HepG2 (cell line): ENCODE results near the gene DGCR6L. TPM values are rescaled to one million over a fixed set of nuclear protein-coding genes. Genes with fewer than 3 reads are reported as not detected.
"Not testable (repeated sequence)": the region's sequence is repeated elsewhere in the genome, so short reads cannot be mapped to it uniquely, and the experiment has no call there.

Experiments
- ATAC-seq: fragments of 200-7000 bp; cut with Tn5 transposase; 3 replicates; pipeline ENCODE4 v1.9.1; 2020; ENCODE audit warnings: mild to moderate bottlenecking, moderate library complexity
- BruUV-seq: library from RNA; stranded (reverse); fragments of 400-500 nt; replicated peaks from 2 replicates; lab custom pipeline; 2021; lab: Mats Ljungman, UMichigan
- CTCF ChIA-PET: fragments of 300-600 bp; formaldehyde crosslinking; extraction: SDS; loops from one replicate; lab custom pipeline; 2021; ENCODE audit warnings: low total read pairs, inconsistent platforms, low intra/inter-chr PET ratio; lab: Yijun Ruan, JAX
- POLR2A ChIA-PET: fragments of 350-600 bp; sonication (Branson Sonifier 250); formaldehyde crosslinking; loops from one replicate; lab custom pipeline; 2020; ENCODE audit warnings: antibody characterized with exemption, inconsistent platforms; lab: Yijun Ruan, JAX
- DNase-seq: peaks from one replicate; pipeline ENCODE4 v3.0.0-alpha.2; 2015; ENCODE audit warnings: low spot score
- FAIRE-seq: peaks from 3 replicates; lab custom pipeline; 2011; peaks lifted over from hg19 to GRCh38; lab: Jason Lieb, UNC
- H2AFZ ChIP-seq: one replicate; pipeline ENCODE4 v1.6.1; 2011; ENCODE audit warnings: low read length, inconsistent platforms
- H3K27ac ChIP-seq: fragments of 300-600 bp; 3 replicates; pipeline ENCODE4 v1.8.0; 2011; ENCODE audit warnings: mixed run types, mild to moderate bottlenecking, mixed read lengths, low read length, inconsistent platforms; ENCODE audit not compliant: insufficient read depth; ENCODE audit errors: extremely low read length
- H3K27me3 ChIP-seq, 2 experiments: fragments of 200-600 bp in 1 of 2; 2 replicates in 1 of 2; 3 replicates in 1 of 2; pipeline versions ENCODE4 v1.6.0 to v1.8.0; 2011; ENCODE audit warnings: low read length in 2 of 2, mild to moderate bottlenecking in 2 of 2, moderate library complexity in 2 of 2, inconsistent platforms in 1 of 2; ENCODE audit not compliant: insufficient read depth in 2 of 2, control insufficient read depth in 1 of 2
- H3K36me3 ChIP-seq, 2 experiments: fragments of 200-600 bp in 1 of 2; replicated peaks in 1 of 2; 2 replicates in 1 of 2; 3 replicates in 1 of 2; pipeline versions ENCODE4 v1.5.1 to v1.8.0; 2011; ENCODE audit warnings: low read length in 2 of 2, inconsistent platforms in 1 of 2; ENCODE audit not compliant: insufficient read depth in 2 of 2, control insufficient read depth in 1 of 2
- H3K4me1 ChIP-seq: 2 replicates; pipeline ENCODE4 v1.5.1; 2012; ENCODE audit warnings: low read length, inconsistent platforms; ENCODE audit not compliant: insufficient read depth
- H3K4me2 ChIP-seq: 2 replicates; pipeline ENCODE4 v1.6.0; 2011; ENCODE audit warnings: low read depth, low read length, inconsistent platforms
- H3K4me3 ChIP-seq, 3 experiments: fragments of 200-600 bp in 1 of 3; sonication (generic), shearing (Covaris generic) in 1 of 3; replicated peaks in 1 of 3; 2 replicates each; pipeline ENCODE4 v1.5.1; 2011 to 2016; ENCODE audit warnings: low read length in 3 of 3, inconsistent platforms in 2 of 3, low read depth in 2 of 3, mild to moderate bottlenecking in 2 of 3, control low read depth in 1 of 3, mixed read lengths in 1 of 3; ENCODE audit not compliant: insufficient read depth in 1 of 3
- H3K79me2 ChIP-seq: one replicate; pipeline ENCODE4 v1.6.1; 2011; ENCODE audit warnings: low read length, inconsistent platforms; ENCODE audit not compliant: insufficient read depth
- H3K9ac ChIP-seq: 2 replicates; pipeline ENCODE4 v1.6.0; 2011; ENCODE audit warnings: mild to moderate bottlenecking, low read depth, low read length, inconsistent platforms; ENCODE audit not compliant: insufficient read depth
- H3K9me3 ChIP-seq: 2 replicates; pipeline ENCODE4 v1.5.1; 2012; ENCODE audit warnings: mild to moderate bottlenecking, low read length
- H4K20me1 ChIP-seq: 2 replicates; pipeline ENCODE4 v1.6.0; 2011; ENCODE audit warnings: inconsistent platforms, mild to moderate bottlenecking, low read length, moderate library complexity; ENCODE audit not compliant: insufficient read depth
- WGBS: methylation state at CpG from one replicate; pipeline ENCODE4 v1.1.6; 2017; ENCODE audit warnings: low lambda C conversion rate; 5-methylcytosine and 5-hydroxymethylcytosine counted together
- in situ Hi-C: cut with HindIII; loops from 2 replicates; pipeline ENCODE4 v1.10.0; 2017; ENCODE audit warnings: low pct_unique_long_range_greater_than_20kb; ENCODE audit not compliant: extremely low pct_ligation_motif_present
- intact Hi-C: fragments of 100-400 bp; cut with micrococcal nuclease; formaldehyde crosslinking; loops from one replicate; pipeline ENCODE4 v1.10.0; 2022; ENCODE audit not compliant: unreplicated experiment
- polyA plus RNA-seq, 8 experiments: library from polyadenylated mRNA; depleted of rRNA in 3 of 8; stranded (reverse) in 7 of 8; unstranded in 1 of 8; fragments of >200 nt; fragmentation: Illumina TruSeq in 4 of 8; extraction: Trizol in 4 of 8; gene quantifications; 2 replicates each; pipeline versions ENCODE4 v1.2.1 to v1.2.3, GENCODE V29; 2011 to 2016; ENCODE audit warnings: low read depth in 4 of 8, missing spikeins in 1 of 8, mixed read lengths in 1 of 8; ENCODE audit not compliant: insufficient read depth in 1 of 8
- total RNA-seq, 5 experiments: library from RNA; depleted of rRNA; stranded (reverse); fragments of >200 nt; fragmentation: Illumina TruSeq; extraction: Trizol; gene quantifications; 2 replicates each; pipeline ENCODE4 v1.2.3, GENCODE V29; 2016; ENCODE audit warnings: low read depth in 1 of 5

Gene DGCR6L
- total and polyA plus RNA-seq, 2 of the 13 experiments (the other 11 are each of a cell fraction or from before 2014, with no cell fraction given), result 17.5 to 35.3 TPM

GRCh38 chr22:20338291-20338690 lies 18.4 kb upstream of the DGCR6L start:
- in situ Hi-C loops, intact Hi-C loops, DNase-seq, CTCF ChIA-PET, BruUV-seq, H3K4me1 ChIP-seq, H3K79me2 ChIP-seq, H3K36me3 ChIP-seq, FAIRE-seq, H3K9me3 ChIP-seq, ATAC-seq, H4K20me1 ChIP-seq, H3K27ac ChIP-seq, H3K4me2 ChIP-seq, POLR2A ChIA-PET, H3K4me3 ChIP-seq, H2AFZ ChIP-seq, H3K9ac ChIP-seq, H3K27me3 ChIP-seq: not testable (repeated sequence)
- WGBS, result 83% methylated on average over 2 of the region's 2 CpGs

GRCh38 chr22:20337807-20338206 lies 17.9 kb upstream of the DGCR6L start:
- H3K4me3 ChIP-seq, H3K4me2 ChIP-seq, H4K20me1 ChIP-seq, H3K27me3 ChIP-seq, H3K79me2 ChIP-seq, H3K36me3 ChIP-seq, intact Hi-C loops, H3K27ac ChIP-seq, H3K4me1 ChIP-seq, CTCF ChIA-PET, in situ Hi-C loops, POLR2A ChIA-PET, ATAC-seq, H3K9ac ChIP-seq, H3K9me3 ChIP-seq, BruUV-seq, FAIRE-seq, DNase-seq, H2AFZ ChIP-seq: not testable (repeated sequence)
- WGBS, result 38% methylated on average over 3 of the region's 3 CpGs

GRCh38 chr22:20336561-20336960 lies 16.7 kb upstream of the DGCR6L start:
- in situ Hi-C loops, result not testable (repeated sequence)
- WGBS, result 91% methylated on average over 1 of the region's 1 CpG

GRCh38 chr22:20328569-20328930 lies 8.7 kb upstream of the DGCR6L start:
- H3K36me3 ChIP-seq, H3K9ac ChIP-seq, DNase-seq, H3K27me3 ChIP-seq, FAIRE-seq, CTCF ChIA-PET, H3K9me3 ChIP-seq, in situ Hi-C loops, POLR2A ChIA-PET, ATAC-seq, H3K4me3 ChIP-seq, H3K79me2 ChIP-seq, H2AFZ ChIP-seq, H3K4me2 ChIP-seq, H3K27ac ChIP-seq, intact Hi-C loops, BruUV-seq, H4K20me1 ChIP-seq, H3K4me1 ChIP-seq: not testable (repeated sequence)
- WGBS, result 25% methylated on average over 5 of the region's 5 CpGs

More at GRCh38 chr22:20336561-20336960, 16.7 kb upstream of the DGCR6L start:
- H3K9me3 ChIP-seq, H2AFZ ChIP-seq, DNase-seq, H4K20me1 ChIP-seq, BruUV-seq, H3K27me3 ChIP-seq, CTCF ChIA-PET, H3K9ac ChIP-seq, POLR2A ChIA-PET, H3K27ac ChIP-seq, H3K4me2 ChIP-seq, H3K79me2 ChIP-seq, H3K36me3 ChIP-seq, H3K4me3 ChIP-seq, H3K4me1 ChIP-seq, ATAC-seq, intact Hi-C loops, FAIRE-seq: not testable (repeated sequence)
